ENCODE results near the gene TLE4.

Gene TLE4

GRCh38 chr9:79641070-79641469, 69.3 kb downstream of the TLE4 start:
- H3K4me2 ChIP-seq (ENCODE audit: low read length, poor library complexity, severe bottlenecking), result no peak overlapping the region
- peaks cover 28% of the 10 kb centered on the region for H3K79me1 ChIP-seq (replicated peaks; ENCODE audit: low read length, poor library complexity, severe bottlenecking)
- H3K4me3 ChIP-seq (ENCODE audit: insufficient read depth in 1 of 2, low read depth in 1 of 2, low read length in 2 of 2), result no peak overlapping the region
- no peak for DNase-seq
- no peak overlapping the region for H2AFZ ChIP-seq (ENCODE audit: low read depth, low read length)
- no peaks in the 10 kb centered on the region for H3K4me1 ChIP-seq (ENCODE audit: control insufficient read depth, insufficient read depth, low read depth, low read length)
- peaks cover 0 to 5% of the 10 kb centered on the region in 2 experiments for H3K36me3 ChIP-seq (ENCODE audit: control insufficient read depth in 1 of 2, insufficient read depth in 2 of 2, low read depth in 1 of 2, low read length in 2 of 2)
- H2BK15ac ChIP-seq (ENCODE audit: low read depth, poor library complexity, severe bottlenecking), result no peak overlapping the region
- no peak overlapping the region for H4K91ac ChIP-seq (ENCODE audit: low read length)
- no peak overlapping the region for H3K27ac ChIP-seq (ENCODE audit: low read length, poor library complexity, severe bottlenecking)
- H3K9me3 ChIP-seq (ENCODE audit: control insufficient read depth, low read length), result no peaks in the 10 kb centered on the region
- WGBS, result 97% methylated on average over 1 of the region's 1 CpG
- no peak overlapping the region for H3K14ac ChIP-seq (ENCODE audit: low read length in 2 of 2)
- no peak overlapping the region for H3K18ac ChIP-seq (ENCODE audit: low read depth in 1 of 2, low read length in 2 of 2)
- no peak overlapping the region for H2AK5ac ChIP-seq (ENCODE audit: low read length, severe bottlenecking)
- no peak overlapping the region for H3K4ac ChIP-seq (ENCODE audit: low read depth in 1 of 2, low read length in 2 of 2)
- H2BK12ac ChIP-seq (ENCODE audit: low read length in 2 of 2), result no peak overlapping the region
- no peak overlapping the region for H2BK5ac ChIP-seq (ENCODE audit: low read depth, low read length, poor library complexity, severe bottlenecking)
- H3K27me3 ChIP-seq (ENCODE audit: control insufficient read depth in 1 of 2, insufficient read depth in 1 of 2, low read length in 2 of 2), result no peaks in the 10 kb centered on the region
- no peak overlapping the region for H4K8ac ChIP-seq (ENCODE audit: low read length)
- H3K9ac ChIP-seq (ENCODE audit: low read length), result no peak overlapping the region
- no peak overlapping the region for H2BK120ac ChIP-seq (ENCODE audit: low read depth, low read length)
- H3K23ac ChIP-seq (ENCODE audit: low read length in 2 of 2), result no peak overlapping the region

- WGBS, result 100% methylated on average over 1 of the region's 2 CpGs
These were observed 70.9 kb downstream of the TLE4 start for GRCh38 chr9:79642671-79643070.

GRCh38 chr9:79644048-79644447, 72.3 kb downstream of the TLE4 start:
- no peak overlapping the region for H3K14ac ChIP-seq (ENCODE audit: low read length in 2 of 2)

More at GRCh38 chr9:79642671-79643070, 70.9 kb downstream of the TLE4 start:
- Histone ChIP-seq H2AK5ac (ENCODE audit: low read length, severe bottlenecking) (no peak overlapping the region), H2AFZ (ENCODE audit: low read depth, low read length) (no peak overlapping the region), H4K91ac (ENCODE audit: low read length) (no peak overlapping the region), H2BK5ac (ENCODE audit: low read depth, low read length, poor library complexity, severe bottlenecking) (no peak overlapping the region), H3K27ac (ENCODE audit: low read length, poor library complexity, severe bottlenecking) (no peak overlapping the region), H2BK120ac (ENCODE audit: low read depth, low read length) (no peak overlapping the region), H3K4ac (ENCODE audit: low read depth in 1 of 2, low read length in 2 of 2) (no peak overlapping the region), H3K18ac (ENCODE audit: low read depth in 1 of 2, low read length in 2 of 2) (no peak overlapping the region), H4K8ac (ENCODE audit: low read length) (no peak overlapping the region), H3K23ac (ENCODE audit: low read length in 2 of 2) (no peak overlapping the region), H3K27me3 (ENCODE audit: control insufficient read depth in 1 of 2, insufficient read depth in 1 of 2, low read length in 2 of 2) (no peaks in the 10 kb centered on the region), H3K36me3 (ENCODE audit: control insufficient read depth in 1 of 2, insufficient read depth in 2 of 2, low read depth in 1 of 2, low read length in 2 of 2) (peaks cover 0 to 5% of the 10 kb centered on the region in 2 experiments), H3K79me1 (replicated peaks; ENCODE audit: low read length, poor library complexity, severe bottlenecking) (peaks cover 25% of the 10 kb centered on the region), H3K9ac (ENCODE audit: low read length) (no peak overlapping the region), H3K14ac (ENCODE audit: low read length in 2 of 2) (no peak overlapping the region), H2BK15ac (ENCODE audit: low read depth, poor library complexity, severe bottlenecking) (no peak overlapping the region), H3K4me3 (ENCODE audit: insufficient read depth in 1 of 2, low read depth in 1 of 2, low read length in 2 of 2) (no peak overlapping the region), H3K4me2 (ENCODE audit: low read length, poor library complexity, severe bottlenecking) (no peak overlapping the region), H3K9me3 (ENCODE audit: control insufficient read depth, low read length) (no peaks in the 10 kb centered on the region), H2BK12ac (ENCODE audit: low read length in 2 of 2) (no peak overlapping the region), H3K4me1 (ENCODE audit: control insufficient read depth, insufficient read depth, low read depth, low read length) (no peaks in the 10 kb centered on the region)
- no peak for DNase-seq

GRCh38 chr9:79644601-79645000, 72.8 kb downstream of the TLE4 start:
- Histone ChIP-seq H3K27me3 (ENCODE audit: control insufficient read depth in 1 of 2, insufficient read depth in 1 of 2, low read length in 2 of 2) (no peaks in the 10 kb centered on the region), H3K4me2 (ENCODE audit: low read length, poor library complexity, severe bottlenecking) (no peak overlapping the region), H3K23ac (ENCODE audit: low read length in 2 of 2) (no peak overlapping the region), H3K9ac (ENCODE audit: low read length) (no peak overlapping the region), H4K8ac (ENCODE audit: low read length) (no peak overlapping the region), H3K4me3 (ENCODE audit: insufficient read depth in 1 of 2, low read depth in 1 of 2, low read length in 2 of 2) (no peak overlapping the region), H3K14ac (ENCODE audit: low read length in 2 of 2) (no peak overlapping the region), H3K9me3 (ENCODE audit: control insufficient read depth, low read length) (no peaks in the 10 kb centered on the region), H2BK15ac (ENCODE audit: low read depth, poor library complexity, severe bottlenecking) (no peak overlapping the region), H3K18ac (ENCODE audit: low read depth in 1 of 2, low read length in 2 of 2) (no peak overlapping the region), H2BK5ac (ENCODE audit: low read depth, low read length, poor library complexity, severe bottlenecking) (no peak overlapping the region), H3K4me1 (ENCODE audit: control insufficient read depth, insufficient read depth, low read depth, low read length) (no peaks in the 10 kb centered on the region), H3K79me1 (replicated peaks; ENCODE audit: low read length, poor library complexity, severe bottlenecking) (peaks cover 25% of the 10 kb centered on the region), H2BK120ac (ENCODE audit: low read depth, low read length) (no peak overlapping the region), H3K27ac (ENCODE audit: low read length, poor library complexity, severe bottlenecking) (no peak overlapping the region), H2AFZ (ENCODE audit: low read depth, low read length) (no peak overlapping the region), H3K36me3 (ENCODE audit: control insufficient read depth in 1 of 2, insufficient read depth in 2 of 2, low read depth in 1 of 2, low read length in 2 of 2) (peaks cover 0 to 5% of the 10 kb centered on the region in 2 experiments), H2AK5ac (ENCODE audit: low read length, severe bottlenecking) (no peak overlapping the region), H4K91ac (ENCODE audit: low read length) (no peak overlapping the region), H2BK12ac (ENCODE audit: low read length in 2 of 2) (no peak overlapping the region), H3K4ac (ENCODE audit: low read depth in 1 of 2, low read length in 2 of 2) (no peak overlapping the region)
- DNase-seq, result no peak
- 78% methylated on average over 4 of the region's 4 CpGs for WGBS

More at GRCh38 chr9:79644048-79644447, 72.3 kb downstream of the TLE4 start:
- Histone ChIP-seq H3K4me3 (ENCODE audit: insufficient read depth in 1 of 2, low read depth in 1 of 2, low read length in 2 of 2) (no peak overlapping the region), H2BK5ac (ENCODE audit: low read depth, low read length, poor library complexity, severe bottlenecking) (no peak overlapping the region), H2AK5ac (ENCODE audit: low read length, severe bottlenecking) (no peak overlapping the region), H2BK12ac (ENCODE audit: low read length in 2 of 2) (no peak overlapping the region), H4K91ac (ENCODE audit: low read length) (no peak overlapping the region), H2AFZ (ENCODE audit: low read depth, low read length) (no peak overlapping the region), H3K9me3 (ENCODE audit: control insufficient read depth, low read length) (no peaks in the 10 kb centered on the region), H3K79me1 (replicated peaks; ENCODE audit: low read length, poor library complexity, severe bottlenecking) (peaks cover 23% of the 10 kb centered on the region), H3K4ac (ENCODE audit: low read depth in 1 of 2, low read length in 2 of 2) (no peak overlapping the region), H2BK120ac (ENCODE audit: low read depth, low read length) (no peak overlapping the region), H3K27me3 (ENCODE audit: control insufficient read depth in 1 of 2, insufficient read depth in 1 of 2, low read length in 2 of 2) (no peaks in the 10 kb centered on the region), H3K9ac (ENCODE audit: low read length) (no peak overlapping the region), H3K18ac (ENCODE audit: low read depth in 1 of 2, low read length in 2 of 2) (no peak overlapping the region), H2BK15ac (ENCODE audit: low read depth, poor library complexity, severe bottlenecking) (no peak overlapping the region), H3K27ac (ENCODE audit: low read length, poor library complexity, severe bottlenecking) (no peak overlapping the region), H3K23ac (ENCODE audit: low read length in 2 of 2) (no peak overlapping the region), H3K36me3 (ENCODE audit: control insufficient read depth in 1 of 2, insufficient read depth in 2 of 2, low read depth in 1 of 2, low read length in 2 of 2) (peaks cover 0 to 5% of the 10 kb centered on the region in 2 experiments), H4K8ac (ENCODE audit: low read length) (no peak overlapping the region), H3K4me2 (ENCODE audit: low read length, poor library complexity, severe bottlenecking) (no peak overlapping the region), H3K4me1 (ENCODE audit: control insufficient read depth, insufficient read depth, low read depth, low read length) (no peaks in the 10 kb centered on the region)
- DNase-seq, result no peak
- WGBS, result 100% methylated on average over 4 of the region's 6 CpGs
